Measurements from ENCODE around the gene MOB3B.
"Not testable (repeated sequence)": the region's sequence is repeated elsewhere in the genome, so short reads cannot be mapped to it uniquely, and the experiment has no call there.

Gene MOB3B

DNA sequence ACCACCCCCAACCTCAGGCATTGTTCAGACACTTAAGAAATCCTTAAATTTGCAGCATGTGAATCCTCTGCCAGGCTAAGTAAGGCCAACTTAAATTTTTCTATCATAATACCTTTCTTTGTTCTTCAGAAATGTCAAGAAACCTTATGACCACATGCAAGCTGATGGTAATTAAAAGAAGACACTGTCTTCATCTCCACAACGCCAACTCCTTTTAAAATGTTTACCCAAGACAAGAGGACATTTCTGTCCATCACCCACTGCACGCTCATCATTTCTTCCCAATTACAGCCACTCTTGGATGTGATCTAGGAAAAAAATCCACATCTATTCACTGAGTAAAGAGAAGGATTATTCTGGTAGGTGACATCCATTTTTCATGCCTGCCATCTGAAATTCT, 11.6 kb downstream of the MOB3B start:
- no peak for DNase-seq (ENCODE audit: low read depth)

DNA sequence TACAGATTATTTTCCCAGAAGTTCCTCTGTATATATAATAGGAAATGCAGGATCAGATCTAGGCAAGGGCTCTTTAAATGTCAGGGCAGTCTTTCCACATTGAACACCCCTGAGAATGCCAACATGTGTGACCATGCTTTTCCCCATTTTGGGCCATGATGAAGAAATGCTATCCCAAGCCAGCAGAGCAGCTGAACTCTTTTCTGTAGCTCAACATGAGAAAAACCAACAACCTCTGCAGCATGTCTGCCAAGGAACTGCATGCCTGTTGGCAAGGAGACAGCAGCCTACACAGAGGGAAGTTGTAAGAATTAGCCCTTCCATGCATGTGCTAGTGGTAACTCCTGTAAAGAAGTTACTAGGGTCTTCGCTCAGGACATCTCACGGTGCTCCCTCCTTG, 15.1 kb downstream of the MOB3B start:
- no peak for DNase-seq (ENCODE audit: low read depth)

DNA sequence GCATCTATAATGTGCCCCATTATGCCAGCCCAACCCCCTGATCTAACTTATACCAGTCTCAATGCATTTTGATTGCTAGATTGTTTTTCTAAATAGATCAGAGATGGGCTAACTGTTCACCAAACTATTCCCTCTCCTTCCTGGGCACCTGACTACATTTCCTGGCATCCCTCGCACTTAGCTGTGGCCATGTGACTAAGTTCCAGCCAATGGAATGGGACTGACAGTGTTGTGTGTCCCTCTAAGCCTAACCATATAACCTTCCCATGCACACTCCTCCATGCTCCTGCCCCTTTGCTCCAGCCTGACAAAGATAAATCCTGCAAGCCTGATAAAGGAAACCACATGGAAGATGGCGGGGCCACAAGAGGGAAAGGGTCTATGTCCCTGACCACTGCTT, 17.8 kb downstream of the MOB3B start:
- no peak for DNase-seq (ENCODE audit: low read depth)

DNA sequence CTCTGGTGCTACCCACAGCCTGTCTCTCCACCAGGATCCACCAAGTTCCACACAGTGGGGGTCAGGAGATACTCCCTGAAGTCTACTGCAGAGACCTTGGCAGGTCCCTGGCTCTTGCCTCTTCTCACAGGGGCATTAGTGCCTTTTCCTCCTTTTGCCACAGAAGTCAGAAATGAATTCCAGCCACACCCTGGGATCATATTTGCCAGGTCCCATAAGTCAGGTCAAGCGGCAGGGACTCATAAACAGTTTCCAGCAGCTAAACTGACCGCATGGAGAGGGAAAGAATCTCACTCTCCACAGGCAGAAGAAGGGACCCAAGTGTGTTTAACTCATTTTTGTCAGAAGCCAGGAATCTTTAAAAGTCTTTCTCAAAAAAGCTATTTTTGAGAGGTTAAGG, 18.8 kb downstream of the MOB3B start:
- no peak for DNase-seq (ENCODE audit: low read depth)

DNA sequence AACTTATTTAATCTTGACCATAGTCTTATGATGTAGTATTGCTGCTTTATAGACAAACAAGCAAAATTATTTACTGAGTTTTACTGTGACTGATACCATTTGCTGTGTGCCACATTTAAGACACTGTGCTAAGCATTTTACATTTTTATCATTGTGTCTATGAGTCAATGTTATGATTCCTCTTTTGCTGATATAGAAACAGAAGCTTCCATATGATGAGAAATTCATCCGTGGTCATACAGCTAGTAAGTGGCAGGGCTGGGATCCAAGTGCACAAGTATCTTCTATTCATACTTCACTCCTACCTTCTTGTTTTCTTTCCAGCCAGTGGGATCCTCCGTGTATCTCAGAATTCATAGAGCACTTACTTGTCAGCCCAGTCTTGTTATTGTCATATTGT, 22.6 kb downstream of the MOB3B start:
- no peak for DNase-seq (ENCODE audit: low read depth)

DNA sequence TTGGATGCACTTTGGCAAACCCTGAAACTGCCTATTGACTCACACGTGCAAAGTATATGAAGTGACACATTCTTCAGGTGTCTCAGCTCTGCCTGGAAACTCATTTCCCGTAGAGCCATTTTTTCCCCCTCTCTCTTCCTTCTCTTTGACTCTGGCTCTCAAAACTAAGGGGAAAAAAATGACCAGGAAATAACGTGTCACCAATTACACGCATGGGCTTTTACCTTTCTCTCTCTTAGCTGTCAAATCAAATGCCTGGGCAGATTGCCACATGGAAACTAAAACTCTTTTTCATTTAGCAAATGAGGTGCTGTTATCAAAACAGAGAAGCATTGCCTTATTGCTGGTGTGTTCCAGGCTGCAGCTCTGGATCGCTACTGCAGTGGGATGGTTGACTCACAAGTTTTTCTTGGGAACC, 23.9 kb downstream of the MOB3B start:
- no peak for DNase-seq (ENCODE audit: low read depth)

DNA sequence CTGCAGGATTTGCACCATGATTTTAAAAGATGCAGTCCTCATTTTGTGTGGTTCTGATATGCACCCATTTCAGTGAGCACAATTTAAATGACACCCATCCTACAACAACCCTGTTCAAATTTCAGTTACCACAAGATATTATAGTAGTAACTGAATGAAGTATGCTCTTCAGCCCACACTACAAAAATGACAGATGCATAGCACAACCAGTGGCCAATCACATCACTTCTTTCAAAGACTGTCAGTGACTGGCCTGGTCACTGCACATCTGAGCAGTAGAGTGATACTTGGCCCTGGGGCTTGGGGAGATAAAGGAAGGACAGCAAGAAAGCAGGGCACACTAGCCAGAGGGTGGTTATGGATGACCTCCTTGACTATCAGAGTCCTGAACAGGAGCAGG, 25.4 kb downstream of the MOB3B start:
- no peak for DNase-seq (ENCODE audit: low read depth)

DNA sequence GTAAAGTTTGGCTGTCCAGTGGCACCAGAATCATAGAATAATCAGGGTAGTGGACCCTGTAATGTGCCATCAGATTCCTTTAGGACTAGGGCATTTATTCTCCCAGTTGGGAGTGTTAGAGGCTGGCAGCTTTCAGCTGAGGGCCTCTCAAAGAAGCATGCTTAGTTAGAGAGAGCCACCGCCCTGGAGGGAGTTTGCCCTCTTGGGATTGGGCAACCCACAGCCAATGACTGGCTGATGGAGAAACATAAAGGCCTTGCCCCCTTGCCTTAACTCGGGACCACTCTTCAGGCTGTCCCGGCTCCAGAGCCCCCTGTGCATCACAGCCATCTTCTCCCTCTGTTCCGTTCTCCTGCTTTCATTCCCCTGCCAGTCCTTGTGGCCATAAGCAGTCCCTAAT, 26.0 kb downstream of the MOB3B start:
- no peak for DNase-seq (ENCODE audit: low read depth)

DNA sequence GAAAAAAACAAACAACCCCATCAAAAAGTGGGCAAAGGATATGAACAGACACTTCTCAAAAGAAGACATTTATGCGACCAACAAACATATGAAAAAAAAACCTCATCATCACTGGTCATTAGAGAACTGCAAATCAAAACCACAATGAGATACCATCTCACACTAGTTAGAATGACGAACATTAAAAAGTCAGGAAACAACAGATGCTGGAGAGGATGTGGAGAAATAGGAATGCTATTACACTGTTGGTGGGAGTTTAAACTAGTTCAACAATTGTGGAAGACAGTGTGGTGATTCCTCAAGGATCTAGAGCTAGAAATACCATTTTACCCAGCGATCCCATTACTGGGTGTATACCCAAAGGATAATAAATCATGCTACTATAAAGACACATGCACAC, 28.7 kb downstream of the MOB3B start:
- DNase-seq (ENCODE audit: low read depth): not testable (repeated sequence)

DNA sequence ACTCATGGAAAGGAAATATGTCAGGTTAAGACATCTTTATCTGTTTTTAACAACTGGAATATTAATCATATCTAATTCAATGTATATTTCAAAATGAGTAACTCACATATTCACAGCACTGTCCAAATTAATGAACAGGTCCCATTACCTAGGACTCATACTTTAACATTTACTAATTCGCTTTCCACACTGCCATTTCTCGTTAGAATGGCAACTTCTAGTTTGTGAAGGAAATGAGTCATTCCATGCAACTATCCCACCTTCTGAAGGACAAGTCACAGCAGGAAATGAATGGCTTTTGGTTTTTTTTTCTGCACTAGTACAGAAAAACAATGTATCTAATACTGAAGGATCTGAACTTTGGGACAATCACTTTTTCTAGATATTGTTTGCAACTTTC, 30.2 kb downstream of the MOB3B start:
- no peak for DNase-seq (ENCODE audit: low read depth)

DNA sequence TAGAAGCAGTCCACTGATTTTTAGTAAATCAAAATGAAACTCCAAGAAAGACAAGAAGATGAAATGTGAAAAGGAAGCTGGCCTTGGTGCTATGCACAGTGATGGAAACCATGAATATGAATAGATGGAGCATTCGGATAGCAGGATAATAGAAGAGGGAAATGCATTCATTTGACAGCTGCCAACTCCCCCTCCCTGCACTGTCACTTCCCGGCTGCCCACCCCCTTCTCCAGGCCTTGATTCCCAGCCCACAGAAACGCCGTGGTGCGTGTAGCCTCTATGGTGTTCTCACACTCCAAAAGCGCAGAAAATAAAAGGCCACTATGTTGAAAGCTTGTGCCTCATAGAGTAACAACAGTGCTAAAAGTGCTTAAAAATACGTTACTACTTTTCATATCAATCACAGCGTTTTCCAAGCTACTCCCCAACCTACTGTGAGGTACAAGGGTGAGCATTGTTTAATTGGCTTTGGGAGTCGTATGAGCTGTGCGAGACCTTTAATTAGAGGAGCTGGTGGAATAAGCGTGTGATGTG, 31.7 kb downstream of the MOB3B start:
- no peak for DNase-seq (ENCODE audit: low read depth)

DNA sequence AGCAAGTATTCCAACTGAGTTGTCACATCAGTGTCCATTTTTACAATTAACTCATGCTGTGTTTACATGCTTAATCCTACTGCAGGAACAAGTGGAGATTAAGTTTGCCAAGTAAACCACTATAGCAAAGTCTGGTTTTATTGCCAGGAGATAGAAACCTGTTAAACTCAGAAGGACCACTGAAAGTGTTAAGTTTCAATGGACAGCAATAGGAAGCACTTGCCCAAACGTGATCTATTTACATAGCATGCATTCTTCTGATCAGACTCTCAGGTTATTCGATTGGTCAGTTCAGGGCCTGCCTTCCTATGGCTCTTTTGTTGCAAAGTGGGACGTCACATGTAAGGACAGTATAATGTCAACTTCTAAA, 33.5 kb downstream of the MOB3B start:
- DNase-seq (ENCODE audit: low read depth): no peak

DNA sequence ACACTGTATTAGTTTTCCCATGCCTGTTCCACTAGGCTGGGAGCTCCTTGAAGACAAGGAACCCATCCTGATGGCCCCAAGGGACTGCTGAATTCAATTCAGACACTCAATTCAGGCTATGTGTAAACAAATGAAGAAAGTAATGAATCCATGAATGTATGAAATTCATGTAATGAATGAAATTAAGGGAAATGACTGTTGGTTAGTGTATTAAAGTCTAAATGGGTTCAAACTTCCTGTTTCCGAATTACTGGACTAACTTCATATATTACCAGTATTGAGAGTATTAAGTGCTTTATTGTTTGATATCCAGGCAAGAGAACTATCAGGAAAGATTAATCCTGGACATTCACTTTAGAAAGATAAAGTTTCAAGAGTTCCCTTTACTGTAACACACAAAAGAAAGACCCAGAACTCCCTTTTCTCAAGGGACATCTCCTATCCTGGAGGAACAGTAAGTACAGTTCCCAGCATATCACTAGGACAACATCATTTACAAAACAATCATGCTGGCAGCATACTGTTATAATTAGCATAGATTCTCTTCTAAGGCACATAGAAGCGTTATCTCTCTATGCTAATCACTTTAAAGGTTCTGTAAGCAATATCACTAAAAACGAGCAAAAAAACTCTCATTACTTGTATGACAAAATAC, 34.0 kb downstream of the MOB3B start:
- no peak for DNase-seq (ENCODE audit: low read depth)

DNA sequence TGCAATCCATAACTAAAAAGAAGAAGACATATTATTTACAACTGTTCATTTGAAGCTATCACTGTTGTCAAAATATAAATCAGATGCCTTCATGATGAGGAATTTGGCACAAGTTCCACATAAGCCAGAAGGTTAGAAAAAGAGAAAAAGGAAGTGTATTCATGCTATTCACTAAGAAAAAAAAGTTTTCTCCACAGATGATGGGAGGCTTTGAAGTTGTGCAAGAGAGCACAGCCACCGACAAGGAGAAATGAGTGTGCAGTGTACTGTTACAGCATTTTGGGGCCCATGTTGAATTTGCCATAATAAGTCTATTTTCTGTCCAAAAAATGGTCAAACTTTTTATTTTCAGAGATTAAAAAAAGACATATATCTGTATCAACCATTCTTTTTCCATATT, 38.5 kb downstream of the MOB3B start:
- DNase-seq (ENCODE audit: low read depth): no peak

DNA sequence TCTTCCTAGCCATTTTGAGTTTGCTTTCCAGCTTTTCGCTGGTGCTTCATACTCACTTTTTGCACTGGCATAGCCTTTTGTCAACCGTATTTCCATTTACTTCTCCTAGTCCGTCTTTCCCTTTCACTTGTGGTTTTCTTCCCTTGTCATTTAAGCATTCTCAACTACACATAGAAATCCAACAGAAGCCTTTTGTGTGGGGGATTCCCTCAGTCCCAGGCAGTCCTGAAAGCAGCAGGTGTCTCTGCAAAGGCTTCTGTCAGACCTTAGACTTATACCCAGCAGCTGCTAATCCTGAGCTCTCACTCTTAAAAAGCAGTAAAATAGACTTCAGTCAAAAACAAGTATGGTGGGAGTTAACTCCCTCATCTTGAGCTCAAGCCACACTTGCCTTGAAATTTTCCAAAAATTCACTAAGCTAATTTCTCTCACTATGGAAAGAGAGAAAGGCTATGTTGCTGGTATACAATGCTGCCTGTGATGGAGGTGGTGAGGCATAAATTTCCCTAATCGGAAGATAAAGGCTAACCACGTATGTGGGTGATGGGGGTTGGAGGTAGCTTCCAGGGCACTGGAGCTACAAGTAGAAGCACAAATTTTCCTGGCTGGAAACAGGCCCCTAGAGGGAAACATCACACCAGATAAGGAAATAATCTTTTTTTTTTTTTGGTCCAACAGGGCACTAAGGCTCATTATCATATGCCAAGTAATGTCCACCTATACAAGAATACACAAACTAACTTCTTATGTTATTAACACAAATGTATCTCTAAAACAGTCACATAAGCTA, 40.3 kb downstream of the MOB3B start:
- DNase-seq (ENCODE audit: low read depth): no peak

DNA sequence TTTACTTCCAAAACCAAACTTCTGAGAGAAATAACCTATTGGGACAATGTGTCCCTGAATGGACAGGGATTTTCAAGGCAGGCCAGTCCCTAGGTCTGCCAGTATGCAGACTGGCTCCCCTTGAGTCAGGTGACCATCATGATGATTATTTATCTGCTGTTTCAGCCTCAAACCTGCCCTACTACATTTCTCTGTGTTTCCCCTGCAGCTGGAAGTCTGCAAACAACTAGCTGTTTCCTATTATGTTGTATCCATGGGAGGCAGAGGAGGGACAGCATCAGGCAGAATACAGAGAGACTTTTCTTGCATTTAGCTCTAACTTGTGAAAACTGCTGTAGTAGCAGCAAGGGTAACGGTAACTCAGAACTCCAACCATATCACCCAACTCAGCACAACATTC, 41.7 kb downstream of the MOB3B start:
- DNase-seq (ENCODE audit: low read depth): no peak

DNA sequence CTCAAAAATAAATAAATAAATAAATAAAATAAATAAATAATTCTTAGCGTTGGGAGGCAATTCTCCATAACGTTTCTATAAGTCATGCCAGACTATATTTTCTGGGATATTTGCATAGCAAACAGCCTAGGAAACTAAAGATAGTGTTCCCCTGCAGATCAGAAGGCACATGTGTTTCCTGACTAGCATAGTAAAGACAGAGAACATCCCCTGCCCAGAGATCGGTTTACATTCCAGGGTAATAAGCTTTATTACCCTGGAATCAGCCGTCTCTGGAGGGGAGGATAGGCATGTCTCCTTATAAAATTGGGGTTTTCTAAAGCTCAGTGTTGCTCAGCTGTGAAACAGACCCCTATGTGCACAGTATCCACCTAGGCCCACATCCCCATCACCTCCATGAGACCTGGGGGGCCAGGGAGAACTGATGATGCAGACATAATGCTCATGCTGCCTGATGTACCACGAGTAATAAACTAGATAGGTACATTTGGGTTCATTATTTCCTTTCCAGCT, 42.4 kb downstream of the MOB3B start:
- DNase-seq (ENCODE audit: low read depth): no peak

DNA sequence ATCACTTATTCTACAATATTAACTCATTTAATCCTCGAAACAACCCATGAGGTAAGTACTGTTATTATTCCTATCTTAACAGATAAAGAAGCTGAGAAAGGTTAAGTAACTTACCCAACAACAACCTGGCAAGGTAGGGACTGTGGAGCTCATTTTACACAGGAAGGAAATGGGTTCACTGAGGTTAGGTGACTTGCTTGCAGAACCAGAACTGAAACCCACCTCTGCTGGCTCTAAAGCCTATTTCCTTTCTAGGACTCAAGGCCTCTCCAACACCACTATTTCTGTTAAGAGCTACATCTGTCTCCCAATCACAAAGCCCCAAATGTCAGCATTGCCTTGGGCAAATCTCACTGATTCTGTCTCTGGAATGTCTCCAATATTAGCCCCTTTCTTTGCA, 44.5 kb downstream of the MOB3B start:
- DNase-seq (ENCODE audit: low read depth): no peak

DNA sequence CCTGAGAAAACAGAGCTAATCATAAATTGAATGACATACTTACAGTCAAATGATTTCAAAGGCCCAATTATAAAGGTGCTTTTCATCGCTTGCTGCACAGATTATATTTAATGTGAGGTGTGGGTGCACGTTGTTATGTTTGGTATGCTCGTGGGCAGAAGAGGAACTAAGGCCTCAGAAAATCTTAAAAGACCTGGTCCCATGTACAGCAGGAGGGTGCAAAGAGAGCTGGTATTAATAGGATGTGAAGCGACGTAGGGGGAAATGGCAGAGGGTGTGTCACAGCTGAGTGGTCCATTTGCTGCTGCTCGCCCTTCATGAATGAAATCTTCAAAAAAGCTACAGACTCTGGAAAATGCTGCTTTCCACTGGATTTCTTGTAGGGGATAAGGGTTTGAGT, 46.0 kb downstream of the MOB3B start:
- no peak for DNase-seq (ENCODE audit: low read depth)

DNA sequence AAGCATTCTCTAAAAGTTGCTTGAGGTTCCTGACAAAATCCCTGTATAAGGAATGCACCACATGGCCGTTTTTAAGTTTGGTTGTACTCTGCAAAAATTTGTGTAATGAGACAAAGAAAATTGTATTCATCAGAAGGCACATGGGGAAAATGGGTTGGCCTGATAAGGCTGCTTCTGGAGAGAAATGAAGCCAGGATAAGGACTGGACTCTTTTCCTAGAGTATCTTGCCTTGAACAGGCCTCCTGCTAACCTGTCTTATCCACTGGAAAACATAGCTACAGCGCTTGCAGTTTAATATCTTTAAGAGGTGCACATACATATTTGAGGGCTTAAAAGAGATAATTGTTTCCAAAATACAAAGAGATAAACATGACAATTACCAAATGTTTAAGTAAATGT, 46.9 kb downstream of the MOB3B start:
- DNase-seq (ENCODE audit: low read depth): no peak

DNA sequence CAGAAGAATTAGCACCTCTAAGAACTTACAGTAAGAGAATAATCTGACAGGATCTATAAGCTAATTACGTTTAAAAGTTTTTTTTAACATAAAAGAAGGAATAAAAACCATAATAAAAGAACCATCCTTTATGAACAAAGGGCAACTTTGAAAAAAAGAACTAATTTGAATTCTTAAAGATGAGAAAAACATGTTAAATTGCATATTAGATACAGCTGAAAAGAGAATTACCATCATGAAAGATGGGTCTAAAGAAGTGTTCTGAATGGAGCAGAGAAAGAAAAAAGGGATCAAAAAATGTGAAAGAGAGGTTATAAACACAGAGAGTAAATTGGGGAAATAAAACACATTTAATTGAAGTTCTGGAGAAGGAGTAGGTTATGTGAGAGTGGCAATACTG, 51.3 kb downstream of the MOB3B start:
- DNase-seq (ENCODE audit: low read depth): no peak

DNA sequence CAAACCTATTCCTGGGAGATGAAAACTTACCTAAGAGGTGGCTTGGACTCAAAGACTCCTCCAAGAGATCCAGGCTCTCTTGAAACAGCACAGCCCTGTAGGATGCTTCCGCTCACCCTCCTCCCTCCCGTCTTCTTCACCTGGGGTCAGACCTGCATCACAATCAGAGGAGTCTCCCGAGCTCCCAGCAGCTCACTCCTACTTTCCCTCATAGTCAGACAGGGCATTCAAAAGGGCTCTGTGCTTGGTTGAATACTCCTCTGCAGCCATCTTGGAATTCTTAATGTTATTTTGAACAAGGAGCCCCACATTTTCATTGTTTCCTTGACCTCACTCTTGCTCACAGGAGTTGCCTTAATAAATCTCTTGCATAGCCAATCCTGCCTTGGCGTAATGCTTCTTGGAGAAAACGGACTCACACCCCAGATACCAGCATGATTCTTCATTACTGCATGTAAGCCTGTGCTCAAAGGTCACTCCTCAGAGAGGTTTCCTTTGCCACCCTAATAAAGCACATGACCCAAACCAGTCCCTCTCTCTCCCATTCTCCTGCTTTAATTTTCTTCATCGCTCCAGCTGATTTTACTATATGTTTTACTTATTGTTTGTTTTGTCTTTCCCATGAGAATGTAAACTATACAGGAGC, 52.6 kb downstream of the MOB3B start:
- DNase-seq (ENCODE audit: low read depth): no peak

DNA sequence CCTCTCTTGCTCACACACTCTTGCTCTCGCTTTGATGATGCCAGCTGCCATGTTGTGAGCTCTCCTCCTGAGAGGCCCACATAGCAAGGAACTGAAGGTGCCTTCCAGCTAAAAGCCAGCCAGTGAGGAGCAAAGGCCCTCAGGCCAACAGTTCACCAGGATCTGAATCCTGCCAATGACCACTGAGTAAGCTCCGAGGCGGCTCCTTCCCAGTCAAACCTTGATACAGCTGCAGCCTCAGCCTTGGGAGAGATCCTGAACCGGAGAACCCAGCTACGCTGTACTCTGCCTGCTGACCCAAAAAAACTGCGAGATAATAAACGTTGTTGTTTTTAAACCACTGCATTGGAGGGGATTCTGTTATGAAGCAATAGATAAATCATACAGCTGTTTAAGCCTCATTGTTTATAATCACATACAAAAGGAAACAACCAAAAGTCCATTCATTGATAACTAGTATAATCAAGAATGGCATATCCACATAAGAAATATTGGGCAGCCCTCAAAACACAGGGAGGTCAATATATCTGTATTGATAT, 54.5 kb downstream of the MOB3B start:
- no peak for DNase-seq (ENCODE audit: low read depth)
